T-helper 2 cell treated with Interferon-gamma antibody and Interleukin-4, amounts not matched to agents 5 μg/mL and 100 μg/mL, for 36 hours (primary cell): ENCODE data around the gene CRBN.

ENCODE experiments used
- DNase-seq: peaks from one replicate; pipeline ENCODE4 v3.0.0; 2021; ENCODE audit warnings: low spot score
- H3K27ac Mint-ChIP-seq: one replicate; pipeline ENCODE4 v1.8.0; 2021; ENCODE audit warnings: mild to moderate bottlenecking, mixed read lengths
- H3K27me3 Mint-ChIP-seq: one replicate; pipeline ENCODE4 v1.8.0; 2021; ENCODE audit warnings: low read depth, mixed read lengths
- H3K36me3 Mint-ChIP-seq: one replicate; pipeline ENCODE4 v1.8.0; 2021; ENCODE audit warnings: low read depth, mixed read lengths
- H3K4me1 Mint-ChIP-seq: one replicate; pipeline ENCODE4 v1.8.0; 2021; ENCODE audit warnings: low read depth, mixed read lengths
- H3K4me3 Mint-ChIP-seq: one replicate; pipeline ENCODE4 v1.8.0; 2022; ENCODE audit warnings: mild to moderate bottlenecking, moderate library complexity, mixed read lengths
- H3K9me3 Mint-ChIP-seq: one replicate; pipeline ENCODE4 v1.8.0; 2021; ENCODE audit warnings: mixed read lengths

Gene CRBN

DNA sequence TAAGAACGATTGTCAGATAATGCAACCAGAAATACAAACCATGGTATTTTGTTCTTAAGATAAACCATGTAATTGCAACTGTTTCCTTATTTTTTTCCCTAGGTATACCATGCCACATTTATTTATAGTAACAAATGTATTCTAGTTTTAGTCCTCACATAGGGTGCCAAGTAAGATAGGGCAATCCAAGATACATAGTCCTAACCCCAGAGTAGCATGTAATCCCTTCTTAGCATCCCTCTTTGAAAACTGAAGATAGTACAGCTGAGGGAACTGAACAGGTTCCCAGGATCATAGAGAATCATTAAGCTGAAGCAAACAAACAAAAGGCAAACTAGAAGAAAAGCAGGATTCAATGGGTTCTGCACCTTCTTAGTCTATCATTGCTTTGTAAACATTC is 28.0 kb downstream of the CRBN start:
- peaks cover 68% of the 10 kb centered on the region for H3K36me3 Mint-ChIP-seq
- no peaks in the 10 kb centered on the region for H3K9me3 Mint-ChIP-seq
- H3K4me3 Mint-ChIP-seq = no peak overlapping the region
- no peaks in the 10 kb centered on the region for H3K27me3 Mint-ChIP-seq
- no peak for DNase-seq
- H3K27ac Mint-ChIP-seq = no peak overlapping the region
- H3K4me1 Mint-ChIP-seq = peaks cover 7% of the 10 kb centered on the region

GRCh38 chr3:3149560-3149959 is 29.9 kb downstream of the CRBN start:
- H3K4me1 Mint-ChIP-seq = peaks cover 4% of the 10 kb centered on the region
- H3K36me3 Mint-ChIP-seq = peaks cover 74% of the 10 kb centered on the region
- DNase-seq = no peak
- no peak overlapping the region for H3K27ac Mint-ChIP-seq
- no peak overlapping the region for H3K4me3 Mint-ChIP-seq
- no peaks in the 10 kb centered on the region for H3K27me3 Mint-ChIP-seq
- H3K9me3 Mint-ChIP-seq = no peaks in the 10 kb centered on the region

DNA sequence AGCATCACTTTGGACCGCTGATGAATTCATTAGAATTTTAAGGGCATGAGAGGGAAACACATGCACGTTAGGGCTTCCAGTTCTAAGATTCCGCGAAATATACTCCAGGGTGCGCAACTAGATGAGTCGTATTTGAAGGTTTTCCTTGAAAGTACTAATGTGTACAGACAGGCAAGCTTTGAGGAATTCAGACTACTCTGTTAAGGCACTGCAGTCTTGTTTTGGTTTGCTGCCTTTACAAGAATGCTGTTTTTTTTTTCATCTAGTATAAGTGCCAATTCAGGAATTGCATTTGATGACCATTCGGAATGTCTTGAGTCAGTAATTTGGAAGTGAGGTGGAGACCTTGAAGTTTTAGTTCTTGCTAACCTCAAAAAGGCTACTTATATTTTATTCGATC is 33.7 kb downstream of the CRBN start:
- no peak overlapping the region for H3K27ac Mint-ChIP-seq
- H3K4me1 Mint-ChIP-seq = peaks cover 6% of the 10 kb centered on the region
- H3K4me3 Mint-ChIP-seq = no peak overlapping the region
- no peak for DNase-seq
- peaks cover 71% of the 10 kb centered on the region for H3K36me3 Mint-ChIP-seq
- H3K9me3 Mint-ChIP-seq = no peaks in the 10 kb centered on the region
- H3K27me3 Mint-ChIP-seq = no peaks in the 10 kb centered on the region

GRCh38 chr3:3141939-3142338 is 37.6 kb downstream of the CRBN start:
- Mint-ChIP-seq H3K9me3 (no peaks in the 10 kb centered on the region), H3K36me3 (peaks cover 73% of the 10 kb centered on the region), H3K27me3 (no peaks in the 10 kb centered on the region), H3K27ac (no peak overlapping the region), H3K4me1 (peaks cover 7% of the 10 kb centered on the region), H3K4me3 (no peak overlapping the region)
- DNase-seq = no peak

- Mint-ChIP-seq H3K27ac (no peak overlapping the region), H3K4me1 (peaks cover 28% of the 10 kb centered on the region)
These were observed 42.0 kb downstream of the CRBN start for GRCh38 chr3:3137526-3137925.

GRCh38 chr3:3134750-3135448 is 44.6 kb downstream of the CRBN start:
- peaks cover 66% of the 10 kb centered on the region for H3K36me3 Mint-ChIP-seq
- H3K9me3 Mint-ChIP-seq = no peaks in the 10 kb centered on the region
- peak overlapping the region; percentile 43 for H3K27ac Mint-ChIP-seq
- peaks cover 28% of the 10 kb centered on the region for H3K4me1 Mint-ChIP-seq
- DNase-seq = no peak
- H3K4me3 Mint-ChIP-seq = no peak overlapping the region
- H3K27me3 Mint-ChIP-seq = no peaks in the 10 kb centered on the region

More at GRCh38 chr3:3137526-3137925, 42.0 kb downstream of the CRBN start:
- peaks cover 67% of the 10 kb centered on the region for H3K36me3 Mint-ChIP-seq
- H3K9me3 Mint-ChIP-seq = no peaks in the 10 kb centered on the region
- no peak overlapping the region for H3K4me3 Mint-ChIP-seq
- no peaks in the 10 kb centered on the region for H3K27me3 Mint-ChIP-seq
- no peak for DNase-seq

DNA sequence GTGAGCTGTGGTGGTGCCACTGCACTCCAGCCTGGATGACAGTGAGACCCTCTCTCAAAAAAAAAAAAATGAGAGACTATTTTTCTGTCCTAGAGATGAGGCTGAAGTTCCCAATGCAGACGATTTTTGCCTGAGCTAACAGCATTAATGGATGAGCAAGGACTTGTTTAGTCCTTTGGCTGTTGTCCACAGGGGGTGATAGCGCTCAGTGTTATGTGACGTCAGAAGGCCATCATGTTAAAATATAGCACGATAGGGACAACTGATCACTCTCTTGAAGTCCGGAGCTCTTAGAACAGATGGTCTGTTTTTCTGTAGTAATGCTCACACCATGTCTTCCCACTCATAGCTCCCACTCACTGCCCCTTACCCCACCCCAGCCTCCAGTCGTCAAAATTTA is 46.0 kb downstream of the CRBN start:
- no peak overlapping the region for H3K27ac Mint-ChIP-seq
- no peak for DNase-seq
- no peaks in the 10 kb centered on the region for H3K27me3 Mint-ChIP-seq
- no peak overlapping the region for H3K4me3 Mint-ChIP-seq
- peaks cover 32% of the 10 kb centered on the region for H3K4me1 Mint-ChIP-seq
- H3K36me3 Mint-ChIP-seq = peaks cover 63% of the 10 kb centered on the region
- no peaks in the 10 kb centered on the region for H3K9me3 Mint-ChIP-seq

DNA sequence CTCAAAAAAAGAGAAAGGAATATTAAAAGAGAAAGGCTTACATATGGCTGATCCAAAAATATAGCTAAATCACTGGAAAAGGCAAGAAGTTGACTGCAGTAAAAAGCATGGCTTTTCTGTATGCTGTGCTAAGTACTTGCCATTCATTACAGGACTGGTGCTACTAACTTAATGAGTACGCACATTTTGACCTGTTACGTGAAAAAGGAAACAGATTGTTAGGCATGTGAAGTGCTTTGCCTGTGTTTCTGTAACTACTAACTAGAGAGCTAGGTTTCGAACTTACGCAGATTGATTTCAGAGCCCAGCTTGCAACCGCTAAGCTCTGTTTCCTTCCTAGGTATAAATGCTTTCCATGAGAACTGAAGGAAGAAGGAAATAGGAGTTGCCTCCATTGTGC is 49.9 kb downstream of the CRBN start:
- Mint-ChIP-seq H3K4me1 (peaks cover 30% of the 10 kb centered on the region), H3K4me3 (peak overlapping the region; percentile 7), H3K36me3 (peaks cover 45% of the 10 kb centered on the region), H3K27ac (no peak overlapping the region), H3K27me3 (no peaks in the 10 kb centered on the region), H3K9me3 (no peaks in the 10 kb centered on the region)
- DNase-seq = no peak

- Mint-ChIP-seq H3K27ac (peak overlapping the region; percentile 97), H3K4me3 (peak overlapping the region; percentile 99), H3K36me3 (peaks cover 34% of the 10 kb centered on the region), H3K9me3 (no peaks in the 10 kb centered on the region), H3K4me1 (peaks cover 20% of the 10 kb centered on the region), H3K27me3 (no peaks in the 10 kb centered on the region)
- peak; percentile 13 for DNase-seq
These were observed 52.0 kb downstream of the CRBN start for GRCh38 chr3:3127432-3128010.

GRCh38 chr3:3126477-3127431 is 52.7 kb downstream of the CRBN start, which contains the start of gene TRNT1:
TRNT1 (plus strand) TSS chr3:3126940; CDS start chr3:3129041, 2,101 bp downstream.
- Mint-ChIP-seq H3K9me3 (no peaks in the 10 kb centered on the region), H3K4me3 (peak within 1 kb of the TSS; percentile 99), H3K27ac (peak within 1 kb of the TSS; percentile 97), H3K36me3 (peaks cover 34% of the 10 kb centered on the region), H3K4me1 (peaks cover 20% of the 10 kb centered on the region), H3K27me3 (no peaks in the 10 kb centered on the region)
- peak; percentile 95 for DNase-seq

DNA sequence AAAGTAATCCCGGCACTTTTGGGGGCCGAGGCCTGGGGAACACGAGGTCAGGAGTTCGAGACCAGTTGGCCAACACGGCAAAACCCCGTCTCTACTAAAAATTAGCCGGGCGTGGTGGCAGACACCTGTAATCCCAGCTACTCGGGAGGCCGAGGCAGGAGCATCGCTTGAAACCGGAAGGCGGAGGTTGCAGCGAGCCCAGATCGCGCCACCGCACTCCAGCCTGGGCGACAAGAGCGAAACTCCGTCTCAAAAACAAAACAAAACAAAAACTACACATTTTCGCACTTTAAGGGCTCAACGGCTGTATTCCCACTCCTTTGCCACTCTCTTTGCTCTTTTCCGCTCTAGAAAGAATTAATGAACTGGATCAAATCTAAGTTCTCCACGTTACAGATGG is 53.5 kb downstream of the CRBN start:
- peaks cover 29% of the 10 kb centered on the region for H3K36me3 Mint-ChIP-seq
- DNase-seq = no peak
- H3K4me3 Mint-ChIP-seq = peak overlapping the region; percentile 99
- H3K9me3 Mint-ChIP-seq = no peaks in the 10 kb centered on the region
- H3K27ac Mint-ChIP-seq = peak overlapping the region; percentile 97
- H3K4me1 Mint-ChIP-seq = peaks cover 20% of the 10 kb centered on the region
- H3K27me3 Mint-ChIP-seq = no peaks in the 10 kb centered on the region

DNA sequence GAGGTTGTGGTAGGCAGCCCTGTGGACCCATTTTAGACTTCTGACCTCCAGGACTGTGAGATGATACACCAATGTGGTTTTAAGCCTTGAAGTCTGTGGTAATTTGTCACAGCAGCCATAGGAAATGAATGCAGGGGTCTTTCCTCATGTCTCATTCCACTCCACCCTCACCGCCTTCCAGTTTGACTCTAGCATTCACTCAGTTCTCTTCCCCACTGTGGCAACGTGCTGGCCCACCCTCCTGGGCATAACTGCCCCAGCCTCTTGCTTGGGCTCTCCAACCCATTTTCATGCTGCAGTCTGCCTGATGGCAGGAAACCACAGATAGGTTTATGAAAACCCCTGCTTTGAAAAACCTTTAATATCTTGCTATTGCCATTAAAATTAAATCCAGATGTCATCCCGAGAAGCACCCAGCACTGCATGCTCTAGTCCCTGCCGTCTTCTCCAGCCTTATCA is 60.1 kb downstream of the CRBN start:
- H3K4me3 Mint-ChIP-seq = no peak overlapping the region
- no peak overlapping the region for H3K27ac Mint-ChIP-seq
- DNase-seq = peak; percentile 21

DNA sequence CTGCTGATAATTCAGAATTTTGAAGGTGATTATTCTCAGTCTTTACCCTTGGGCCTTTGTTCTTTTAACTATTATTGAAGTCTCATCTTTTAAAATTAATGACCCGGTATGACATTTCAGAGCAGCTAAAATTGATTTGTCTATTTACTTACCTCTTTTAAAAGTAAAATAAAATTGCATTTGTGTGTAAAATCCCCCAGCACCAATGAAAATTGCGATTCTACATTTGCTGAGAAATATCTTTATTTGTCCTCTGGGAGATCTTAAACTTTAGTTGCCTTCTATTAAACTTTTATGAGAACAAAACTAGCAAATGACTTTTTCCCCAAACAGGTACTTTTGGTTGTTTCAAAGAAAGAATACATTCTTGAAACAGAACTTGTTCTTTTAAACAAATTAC is 61.8 kb downstream of the CRBN start:
- Mint-ChIP-seq H3K4me1 (peaks cover 5% of the 10 kb centered on the region), H3K27me3 (peaks cover 4% of the 10 kb centered on the region), H3K4me3 (no peak overlapping the region), H3K36me3 (no peaks in the 10 kb centered on the region), H3K27ac (no peak overlapping the region), H3K9me3 (no peaks in the 10 kb centered on the region)
- DNase-seq = no peak

More for the DNA sequence above, 60.1 kb downstream of the CRBN start:
- Mint-ChIP-seq H3K4me1 (peaks cover 5% of the 10 kb centered on the region), H3K9me3 (no peaks in the 10 kb centered on the region), H3K27me3 (peaks cover 4% of the 10 kb centered on the region), H3K36me3 (no peaks in the 10 kb centered on the region)
